Tibial nerve (tissue), 4 donors: ENCODE data around the gene MBLAC1. TPM values are rescaled to one million over a fixed set of nuclear protein-coding genes. Genes with fewer than 3 reads are reported as not detected.

Source experiments
- DNase-seq, 2 donors: peaks; one replicate each; pipeline ENCODE4 v3.0.0-alpha.2; 2019; ENCODE audit warnings: low spot score in 2 of 2
- H3K27ac ChIP-seq, 4 donors: fragments of 200-600 bp; sonication (generic) in 3 of 4; one replicate each; pipeline ENCODE4 v1.5.1; 2017 to 2019; ENCODE audit warnings: mild to moderate bottlenecking in 1 of 4
- H3K27me3 ChIP-seq, 2 donors: fragments of 200-600 bp; sonication (generic) in 1 of 2; one replicate each; pipeline versions ENCODE4 v1.5.1 to v1.6.0; 2017 to 2019
- H3K36me3 ChIP-seq, 3 donors: fragments of 200-600 bp; sonication (generic); one replicate each; pipeline ENCODE4 v1.5.1; 2018 to 2019
- H3K4me1 ChIP-seq, 4 donors: fragments of 200-600 bp; sonication (generic) in 3 of 4; one replicate each; pipeline ENCODE4 v1.5.1; 2017 to 2019
- H3K4me3 ChIP-seq, 4 donors: fragments of 200-600 bp; sonication (generic) in 3 of 4; one replicate each; pipeline ENCODE4 v1.5.1; 2017 to 2019; ENCODE audit warnings: mild to moderate bottlenecking in 1 of 4, moderate library complexity in 1 of 4
- H3K9me3 ChIP-seq, 4 donors: fragments of 200-600 bp; sonication (generic) in 3 of 4; one replicate each; pipeline ENCODE4 v1.5.1; 2017 to 2019
- EP300 ChIP-seq, 2 donors: sonication (generic); formaldehyde crosslinking; IDR thresholded peaks; one replicate each; pipeline ENCODE4 v1.6.1; 2017; ENCODE audit warnings: antibody characterized with exemption in 2 of 2, mild to moderate bottlenecking in 1 of 2
- POLR2A ChIP-seq, 2 donors: fragments of 450-650 bp; IDR thresholded peaks; one replicate each; pipeline ENCODE4 v1.6.1; 2017; ENCODE audit warnings: antibody characterized with exemption in 2 of 2, mild to moderate bottlenecking in 2 of 2, moderate library complexity in 2 of 2
- WGBS, 2 donors: methylation state at CpG; one replicate each; pipeline ENCODE4 v1.1.5; 2018; 5-methylcytosine and 5-hydroxymethylcytosine counted together
- total RNA-seq, 4 donors: library from RNA; depleted of rRNA; stranded (reverse); fragments of >200 nt; gene quantifications; one replicate each; pipeline ENCODE4 v1.1.0, GENCODE V29; 2016
- TF ChIP-seq, protein P1 (sequence below), 5 experiments: fragments of 200-600 bp in 3 of 5; fragments of 450-650 bp in 2 of 5; sonication (generic) in 3 of 5; IDR thresholded peaks; one replicate each; pipeline ENCODE4 v1.5.1; 2016 to 2019; ENCODE audit warnings: antibody characterized with exemption in 5 of 5, mild to moderate bottlenecking in 3 of 5, moderate library complexity in 2 of 5

MBLAC1 gene
- total RNA-seq, 4 donors from 2014 or later: 3.9 to 9.2 (median 6.9) TPM

DNA sequence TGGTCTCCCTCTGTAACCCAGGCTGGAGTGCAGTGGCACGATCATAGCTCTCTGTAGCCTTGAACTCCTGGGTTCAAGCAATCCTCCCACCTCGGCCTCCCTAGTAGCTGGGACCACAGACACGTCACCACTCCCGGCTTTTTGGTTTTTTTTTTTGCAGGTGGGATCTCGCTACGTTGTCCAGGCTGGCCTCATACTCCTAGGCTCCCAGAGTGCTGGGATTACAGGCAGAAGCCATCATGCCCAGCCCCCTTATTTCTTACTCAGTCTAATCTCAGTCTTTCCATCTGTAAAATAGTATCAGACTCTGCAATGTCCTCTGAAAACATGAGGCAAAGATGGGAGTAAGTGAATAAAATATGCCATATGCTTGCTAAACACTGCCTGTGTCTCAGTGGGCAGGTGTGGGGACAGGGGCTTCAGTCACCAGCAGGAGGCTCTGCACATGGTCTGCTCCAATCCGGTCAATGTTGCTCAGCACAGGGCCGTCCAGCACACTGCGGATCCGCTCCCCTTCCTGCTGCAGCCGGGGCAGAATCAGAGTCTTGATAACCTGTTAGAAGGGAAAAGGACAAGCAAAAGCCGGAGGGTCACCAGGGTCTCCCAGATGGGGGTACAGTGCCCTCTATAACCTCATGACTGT lies 17.1 kb upstream of the MBLAC1 start:
- Histone ChIP-seq H3K36me3 (peaks cover 0 to 98% (median 22%) of the 10 kb centered on the region in 3 donors), H3K27ac (no peak overlapping the region)

DNA sequence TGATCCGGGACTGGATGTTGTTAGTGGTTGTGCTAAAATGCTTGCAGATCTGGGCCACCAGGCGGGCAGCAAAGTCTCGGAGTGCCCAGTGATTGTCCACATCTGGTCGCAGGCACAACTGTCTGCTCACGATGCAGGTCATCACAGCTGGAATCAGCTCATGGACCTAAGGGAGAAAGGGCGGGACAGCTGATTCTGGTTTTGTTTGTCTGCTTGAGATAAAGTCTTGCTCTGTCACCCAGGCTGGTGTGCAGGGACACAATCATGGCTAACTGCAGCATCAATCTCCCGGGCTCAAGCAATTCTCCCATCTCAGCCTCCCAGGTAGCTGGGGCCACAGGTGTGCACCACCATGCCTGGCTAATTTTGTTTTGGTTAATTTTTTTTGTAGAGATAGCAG lies 15.6 kb upstream of the MBLAC1 start:
- Histone ChIP-seq H3K27me3 (no peaks in the 10 kb centered on the region), H3K4me1 (no peaks in the 10 kb centered on the region), H3K9me3 (no peaks in the 10 kb centered on the region), H3K27ac (no peak overlapping the region), H3K36me3 (peaks cover 0 to 93% (median 19%) of the 10 kb centered on the region in 3 donors), H3K4me3 (no peak overlapping the region)
- WGBS, 2 donors: 89 to 96% methylated on average over 7 of the region's 7 CpGs
- DNase-seq: no peak
- TF ChIP-seq EP300 (IDR thresholded peaks at IDR 0.05) (no peak), POLR2A (IDR thresholded peaks at IDR 0.05) (no peak)
- TF ChIP-seq, protein P1, sequence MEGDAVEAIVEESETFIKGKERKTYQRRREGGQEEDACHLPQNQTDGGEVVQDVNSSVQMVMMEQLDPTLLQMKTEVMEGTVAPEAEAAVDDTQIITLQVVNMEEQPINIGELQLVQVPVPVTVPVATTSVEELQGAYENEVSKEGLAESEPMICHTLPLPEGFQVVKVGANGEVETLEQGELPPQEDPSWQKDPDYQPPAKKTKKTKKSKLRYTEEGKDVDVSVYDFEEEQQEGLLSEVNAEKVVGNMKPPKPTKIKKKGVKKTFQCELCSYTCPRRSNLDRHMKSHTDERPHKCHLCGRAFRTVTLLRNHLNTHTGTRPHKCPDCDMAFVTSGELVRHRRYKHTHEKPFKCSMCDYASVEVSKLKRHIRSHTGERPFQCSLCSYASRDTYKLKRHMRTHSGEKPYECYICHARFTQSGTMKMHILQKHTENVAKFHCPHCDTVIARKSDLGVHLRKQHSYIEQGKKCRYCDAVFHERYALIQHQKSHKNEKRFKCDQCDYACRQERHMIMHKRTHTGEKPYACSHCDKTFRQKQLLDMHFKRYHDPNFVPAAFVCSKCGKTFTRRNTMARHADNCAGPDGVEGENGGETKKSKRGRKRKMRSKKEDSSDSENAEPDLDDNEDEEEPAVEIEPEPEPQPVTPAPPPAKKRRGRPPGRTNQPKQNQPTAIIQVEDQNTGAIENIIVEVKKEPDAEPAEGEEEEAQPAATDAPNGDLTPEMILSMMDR (IDR thresholded peaks at IDR 0.05): no peak

More for the DNA sequence above, 17.1 kb upstream of the MBLAC1 start:
- TF ChIP-seq POLR2A (IDR thresholded peaks at IDR 0.05): no peak
- TF ChIP-seq, protein P1 (IDR thresholded peaks at IDR 0.05): no peak
- TF ChIP-seq EP300 (IDR thresholded peaks at IDR 0.05): no peak
- DNase-seq: no peak
- Histone ChIP-seq H3K27me3 (no peaks in the 10 kb centered on the region), H3K4me1 (no peaks in the 10 kb centered on the region), H3K4me3 (no peak overlapping the region), H3K9me3 (no peaks in the 10 kb centered on the region)
- WGBS, 2 donors: 76 to 83% methylated on average over 12 of the region's 12 CpGs

DNA sequence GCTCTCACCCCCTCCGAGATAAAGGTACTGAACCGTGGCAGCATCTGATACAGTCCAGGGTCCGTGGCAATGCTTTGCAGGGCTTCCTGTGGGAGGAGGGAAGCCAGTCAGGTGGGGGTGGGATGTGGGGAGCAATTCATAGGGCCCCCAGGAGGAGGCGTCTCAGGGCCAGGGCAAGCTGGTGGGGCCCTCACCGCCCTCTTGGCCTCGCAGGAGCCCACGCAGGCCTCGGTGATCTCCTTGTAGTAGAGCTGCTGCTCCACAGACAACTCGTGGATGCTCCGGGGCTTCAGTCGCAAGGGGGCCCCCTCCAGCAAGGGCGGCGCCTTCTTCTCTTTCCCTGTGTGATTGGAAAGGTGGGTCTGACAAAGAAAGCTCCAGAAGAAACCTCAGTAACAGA lies 14.9 kb upstream of the MBLAC1 start:
- Histone ChIP-seq H3K4me1 (no peaks in the 10 kb centered on the region), H3K4me3 (no peak overlapping the region), H3K27me3 (no peaks in the 10 kb centered on the region), H3K36me3 (peaks cover 0 to 86% (median 18%) of the 10 kb centered on the region in 3 donors), H3K9me3 (no peaks in the 10 kb centered on the region), H3K27ac (no peak overlapping the region)
- 79 to 86% methylated on average over 12 to 13 of the region's 13 CpGs for WGBS, 2 donors
- no peak for DNase-seq
- TF ChIP-seq EP300 (IDR thresholded peaks at IDR 0.05): no peak
- TF ChIP-seq POLR2A (IDR thresholded peaks at IDR 0.05): no peak
- TF ChIP-seq, protein P1 (IDR thresholded peaks at IDR 0.05): no peak

DNA sequence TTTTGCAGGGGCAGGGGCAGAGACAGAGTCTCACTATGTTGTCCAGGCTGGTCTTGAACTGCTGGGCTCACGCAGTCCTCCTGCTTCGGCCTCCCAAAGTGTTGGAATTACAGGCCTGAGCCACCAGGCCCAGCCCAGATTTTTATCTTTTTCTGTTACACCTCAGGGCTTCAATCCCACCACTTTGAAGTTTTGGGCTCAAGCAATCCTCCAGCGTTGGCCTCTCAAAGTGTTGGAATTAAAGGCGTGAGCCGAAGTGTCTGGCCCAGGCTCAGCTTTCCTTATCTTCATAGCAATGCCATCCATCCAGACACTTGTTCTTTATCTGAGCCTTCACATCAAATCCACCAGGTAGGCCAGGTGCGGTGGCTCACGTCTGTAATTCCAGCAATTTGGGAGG lies 11.7 kb upstream of the MBLAC1 start:
- Histone ChIP-seq H3K9me3 (no peaks in the 10 kb centered on the region), H3K27ac (no peak overlapping the region), H3K36me3 (peaks cover 0 to 55% (median 8%) of the 10 kb centered on the region in 3 donors), H3K27me3 (no peaks in the 10 kb centered on the region), H3K4me1 (peaks cover 0 to 15% (median 8%) of the 10 kb centered on the region in 4 donors), H3K4me3 (no peak overlapping the region)
- WGBS, 2 donors: 93 to 95% methylated on average over 7 of the region's 7 CpGs
- no peak for DNase-seq
- TF ChIP-seq POLR2A (IDR thresholded peaks at IDR 0.05) (no peak), EP300 (IDR thresholded peaks at IDR 0.05) (no peak)
- TF ChIP-seq, protein P1 (IDR thresholded peaks at IDR 0.05): no peak

DNA sequence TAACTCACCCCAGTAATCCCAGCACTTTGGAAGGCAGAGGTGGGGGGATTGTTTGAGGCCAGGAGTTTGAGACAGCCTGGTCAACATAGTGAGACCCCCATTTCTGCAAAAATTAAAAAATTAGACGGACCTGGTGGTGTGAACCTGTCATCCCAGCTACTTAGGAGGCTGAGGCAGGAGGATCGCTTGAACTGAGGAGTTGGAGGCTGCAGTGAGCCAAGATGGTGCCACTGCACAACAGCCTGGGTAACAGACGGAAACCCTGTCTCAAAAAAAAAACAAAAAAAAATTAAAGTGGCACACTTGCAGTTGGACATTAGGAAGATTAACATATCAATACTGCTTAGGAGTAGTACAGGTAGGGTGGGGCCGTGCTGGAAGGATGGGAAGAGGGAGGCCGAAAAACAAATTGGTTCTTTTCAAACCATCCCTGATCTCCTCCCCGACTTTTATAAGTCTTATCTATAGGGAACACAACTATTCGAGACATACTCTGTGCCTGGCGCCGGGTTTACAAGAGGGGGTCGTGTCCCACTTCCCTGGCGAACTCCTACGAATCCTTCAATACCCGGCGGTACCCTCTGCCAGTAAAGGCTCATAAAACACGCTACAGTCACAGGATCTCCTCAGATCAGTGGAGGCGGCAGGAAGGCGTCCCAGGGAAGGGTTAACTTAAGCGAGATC lies 8.2 kb upstream of the MBLAC1 start:
- H3K27me3 ChIP-seq: no peaks in the 10 kb centered on the region
- TF ChIP-seq EP300 (IDR thresholded peaks at IDR 0.05): no peak
- TF ChIP-seq, protein P1 (IDR thresholded peaks at IDR 0.05): no peak
- no peak for TF ChIP-seq POLR2A (IDR thresholded peaks at IDR 0.05)
- H3K4me3 ChIP-seq: peak overlapping the region; percentile 61 to 85 (median 69)
- H3K27ac ChIP-seq: peak overlapping the region; percentile 79 to 91 (median 84)
- WGBS, 2 donors: 19 to 22% methylated on average over 16 to 18 of the region's 18 CpGs
- no peaks in the 10 kb centered on the region for H3K9me3 ChIP-seq
- H3K36me3 ChIP-seq: peaks cover 0 to 36% (median 0%) of the 10 kb centered on the region in 3 donors
- no peak for DNase-seq
- H3K4me1 ChIP-seq: peaks cover 0 to 29% (median 16%) of the 10 kb centered on the region in 4 donors
